HL-60 (cell line): Measurements from ENCODE around the gene ERC2.

ENCODE experiments used
- CTCF ChIP-seq: IDR thresholded peaks from one replicate; pipeline ENCODE4 v1.5.1; 2011; ENCODE audit warnings: low read length, control low read depth, inconsistent platforms; ENCODE audit not compliant: insufficient read depth
- POLR2AphosphoS5 ChIP-seq: IDR thresholded peaks from 2 replicates; pipeline ENCODE4 v1.6.1; 2012; ENCODE audit warnings: low read depth

GRCh38 chr3:55516392-55517030 lies 951.8 kb downstream of the ERC2 start:
- TF ChIP-seq CTCF (no peak), POLR2AphosphoS5 (no peak)
